KMS-11 (cell line): ENCODE results near the gene POU2AF1.

ENCODE experiments used
- H2AFZ ChIP-seq: fragments of 200-600 bp; sonication (generic); 2 replicates; pipeline ENCODE4 v1.6.1; 2016; ENCODE audit warnings: antibody characterized with exemption, mixed run types, low read depth
- H3K27ac ChIP-seq: fragments of 200-600 bp; sonication (generic); 2 replicates; pipeline ENCODE4 v1.6.1; 2016; ENCODE audit warnings: mild to moderate bottlenecking, mixed run types
- H3K27me3 ChIP-seq: fragments of 200-600 bp; sonication (generic); 2 replicates; pipeline ENCODE4 v1.6.1; 2017; ENCODE audit warnings: mild to moderate bottlenecking, low read depth, mixed run types, moderate library complexity; ENCODE audit not compliant: insufficient read depth
- H3K36me3 ChIP-seq: fragments of 200-600 bp; sonication (generic); 2 replicates; pipeline ENCODE4 v1.6.1; 2017; ENCODE audit warnings: mild to moderate bottlenecking, mixed run types; ENCODE audit not compliant: insufficient read depth
- H3K4me1 ChIP-seq: fragments of 200-600 bp; sonication (generic); 2 replicates; pipeline ENCODE4 v1.6.1; 2016; ENCODE audit warnings: mild to moderate bottlenecking, low read depth, mixed run types; ENCODE audit not compliant: poor library complexity, severe bottlenecking
- H3K4me2 ChIP-seq: fragments of 200-600 bp; sonication (generic); 2 replicates; pipeline ENCODE4 v1.7.0; 2016; ENCODE audit warnings: mild to moderate bottlenecking, mixed run types
- H3K4me3 ChIP-seq: fragments of 200-600 bp; sonication (generic); IDR thresholded peaks from 2 replicates; pipeline ENCODE4 v1.6.1; 2017; ENCODE audit warnings: low read depth, low read length, mixed read lengths; ENCODE audit not compliant: insufficient read depth
- H3K79me2 ChIP-seq: fragments of 200-600 bp; sonication (generic); 2 replicates; pipeline ENCODE4 v1.6.1; 2016; ENCODE audit warnings: low read depth, mixed run types; ENCODE audit not compliant: insufficient read depth
- H3K9ac ChIP-seq: fragments of 200-600 bp; sonication (generic); 2 replicates; pipeline ENCODE4 v1.6.1; 2016; ENCODE audit warnings: mild to moderate bottlenecking, mixed run types
- H4K20me1 ChIP-seq: fragments of 200-600 bp; sonication (generic); 2 replicates; pipeline ENCODE4 v1.6.1; 2016; ENCODE audit warnings: mild to moderate bottlenecking, mixed run types; ENCODE audit not compliant: insufficient read depth
- CTCF ChIP-seq: fragments of 200-600 bp; sonication (generic); conservative IDR thresholded peaks from 2 replicates; pipeline ENCODE4 v1.6.1; 2017; ENCODE audit warnings: low read depth, mild to moderate bottlenecking, antibody characterized with exemption, low read length, moderate library complexity, mixed read lengths

The POU2AF1 gene

DNA sequence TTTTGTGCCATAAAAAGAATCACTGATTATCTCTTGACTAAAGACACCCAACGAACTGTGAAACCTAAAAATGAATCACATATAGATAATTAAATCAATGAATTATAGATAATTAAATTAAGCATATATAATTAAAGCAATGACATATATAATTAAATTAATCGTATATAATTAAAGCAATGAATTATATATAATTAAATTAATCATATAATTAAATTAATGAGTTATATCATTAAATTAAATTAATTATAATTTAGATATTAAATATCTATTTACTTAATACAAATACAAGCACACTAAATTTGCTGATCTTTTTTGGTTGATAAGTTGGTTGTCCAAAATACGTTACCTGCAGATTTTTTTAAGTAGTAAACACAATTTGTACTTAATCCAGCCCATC, 30.9 kb downstream of the POU2AF1 start:
- no peak overlapping the region for H2AFZ ChIP-seq
- H3K4me3 ChIP-seq, result no peak overlapping the region
- no peaks in the 10 kb centered on the region for H3K79me2 ChIP-seq
- H3K4me2 ChIP-seq, result no peak overlapping the region
- no peaks in the 10 kb centered on the region for H4K20me1 ChIP-seq
- no peak for TF ChIP-seq CTCF
- H3K9ac ChIP-seq, result no peak overlapping the region
- H3K36me3 ChIP-seq, result no peaks in the 10 kb centered on the region
- H3K27ac ChIP-seq, result no peak overlapping the region
- no peaks in the 10 kb centered on the region for H3K27me3 ChIP-seq
- peaks cover 29% of the 10 kb centered on the region for H3K4me1 ChIP-seq

- Histone ChIP-seq H3K27ac (no peak overlapping the region), H3K79me2 (no peaks in the 10 kb centered on the region), H3K4me2 (no peak overlapping the region), H3K27me3 (no peaks in the 10 kb centered on the region), H3K4me3 (no peak overlapping the region), H2AFZ (no peak overlapping the region), H4K20me1 (no peaks in the 10 kb centered on the region), H3K36me3 (no peaks in the 10 kb centered on the region), H3K9ac (no peak overlapping the region), H3K4me1 (peaks cover 29% of the 10 kb centered on the region)
- TF ChIP-seq CTCF, result no peak
Measured at GRCh38 chr11:111347723-111348115, 31.4 kb downstream of the POU2AF1 start.

- TF ChIP-seq CTCF, result no peak
- no peaks in the 10 kb centered on the region for H3K79me2 ChIP-seq
- H3K4me2 ChIP-seq, result no peak overlapping the region
- no peak overlapping the region for H2AFZ ChIP-seq
- no peaks in the 10 kb centered on the region for H4K20me1 ChIP-seq
- peaks cover 29% of the 10 kb centered on the region for H3K4me1 ChIP-seq
- no peak overlapping the region for H3K27ac ChIP-seq
- H3K36me3 ChIP-seq, result no peaks in the 10 kb centered on the region
- no peak overlapping the region for H3K9ac ChIP-seq
- no peaks in the 10 kb centered on the region for H3K27me3 ChIP-seq
- H3K4me3 ChIP-seq, result no peak overlapping the region
Measured at GRCh38 chr11:111347002-111347722, 31.9 kb downstream of the POU2AF1 start.

DNA sequence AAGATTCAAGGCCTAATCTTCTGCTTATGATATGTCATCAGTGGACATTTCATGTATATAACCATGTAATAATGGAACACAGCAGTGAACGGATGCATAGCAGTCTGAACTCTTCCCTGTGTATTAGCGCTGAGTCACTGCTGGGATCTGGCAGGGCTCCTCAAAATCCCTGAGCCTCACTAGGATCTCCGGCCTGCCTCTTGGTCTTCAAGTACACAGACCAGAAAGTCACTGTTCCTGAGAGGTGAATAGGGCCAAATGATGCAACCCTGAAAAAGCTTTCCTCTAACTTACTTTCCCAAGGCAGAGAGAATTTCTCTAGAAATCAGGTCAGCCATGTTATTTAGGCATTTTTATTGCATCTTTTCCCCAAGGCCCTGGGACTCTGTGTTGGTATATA, 35.0 kb downstream of the POU2AF1 start:
- peaks cover 22% of the 10 kb centered on the region for H3K4me1 ChIP-seq
- H3K27ac ChIP-seq, result no peak overlapping the region
- H3K4me2 ChIP-seq, result no peak overlapping the region
- TF ChIP-seq CTCF, result no peak
- no peaks in the 10 kb centered on the region for H4K20me1 ChIP-seq
- no peaks in the 10 kb centered on the region for H3K36me3 ChIP-seq
- H3K79me2 ChIP-seq, result no peaks in the 10 kb centered on the region
- H3K27me3 ChIP-seq, result no peaks in the 10 kb centered on the region
- no peak overlapping the region for H3K9ac ChIP-seq
- no peak overlapping the region for H3K4me3 ChIP-seq
- H2AFZ ChIP-seq, result no peak overlapping the region
